Tibial nerve (tissue), 4 donors: ENCODE data around the gene ARHGEF28. TPM values are rescaled to one million over a fixed set of nuclear protein-coding genes. Genes with fewer than 3 reads are reported as not detected.

Experiments
- DNase-seq, 2 donors: peaks; one replicate each; pipeline ENCODE4 v3.0.0-alpha.2; 2019; ENCODE audit warnings: low spot score in 2 of 2
- H3K27ac ChIP-seq, 4 donors: fragments of 200-600 bp; sonication (generic) in 3 of 4; one replicate each; pipeline ENCODE4 v1.5.1; 2017 to 2019; ENCODE audit warnings: mild to moderate bottlenecking in 1 of 4
- H3K27me3 ChIP-seq, 2 donors: fragments of 200-600 bp; sonication (generic) in 1 of 2; one replicate each; pipeline versions ENCODE4 v1.5.1 to v1.6.0; 2017 to 2019
- H3K36me3 ChIP-seq, 3 donors: fragments of 200-600 bp; sonication (generic); one replicate each; pipeline ENCODE4 v1.5.1; 2018 to 2019
- H3K4me1 ChIP-seq, 4 donors: fragments of 200-600 bp; sonication (generic) in 3 of 4; one replicate each; pipeline ENCODE4 v1.5.1; 2017 to 2019
- H3K4me3 ChIP-seq, 4 donors: fragments of 200-600 bp; sonication (generic) in 3 of 4; one replicate each; pipeline ENCODE4 v1.5.1; 2017 to 2019; ENCODE audit warnings: mild to moderate bottlenecking in 1 of 4, moderate library complexity in 1 of 4
- H3K9me3 ChIP-seq, 4 donors: fragments of 200-600 bp; sonication (generic) in 3 of 4; one replicate each; pipeline ENCODE4 v1.5.1; 2017 to 2019
- EP300 ChIP-seq, 2 donors: sonication (generic); formaldehyde crosslinking; IDR thresholded peaks; one replicate each; pipeline ENCODE4 v1.6.1; 2017; ENCODE audit warnings: antibody characterized with exemption in 2 of 2, mild to moderate bottlenecking in 1 of 2
- POLR2A ChIP-seq, 2 donors: fragments of 450-650 bp; IDR thresholded peaks; one replicate each; pipeline ENCODE4 v1.6.1; 2017; ENCODE audit warnings: antibody characterized with exemption in 2 of 2, mild to moderate bottlenecking in 2 of 2, moderate library complexity in 2 of 2
- WGBS, 2 donors: methylation state at CpG; one replicate each; pipeline ENCODE4 v1.1.5; 2018; 5-methylcytosine and 5-hydroxymethylcytosine counted together
- total RNA-seq, 4 donors: library from RNA; depleted of rRNA; stranded (reverse); fragments of >200 nt; gene quantifications; one replicate each; pipeline ENCODE4 v1.1.0, GENCODE V29; 2016
- TF ChIP-seq, protein P1 (sequence below), 5 experiments: fragments of 200-600 bp in 3 of 5; fragments of 450-650 bp in 2 of 5; sonication (generic) in 3 of 5; IDR thresholded peaks; one replicate each; pipeline ENCODE4 v1.5.1; 2016 to 2019; ENCODE audit warnings: antibody characterized with exemption in 5 of 5, mild to moderate bottlenecking in 3 of 5, moderate library complexity in 2 of 5

The ARHGEF28 gene
- total RNA-seq, 4 donors from 2014 or later, result 66.0 to 83.9 (median 72.5) TPM

DNA sequence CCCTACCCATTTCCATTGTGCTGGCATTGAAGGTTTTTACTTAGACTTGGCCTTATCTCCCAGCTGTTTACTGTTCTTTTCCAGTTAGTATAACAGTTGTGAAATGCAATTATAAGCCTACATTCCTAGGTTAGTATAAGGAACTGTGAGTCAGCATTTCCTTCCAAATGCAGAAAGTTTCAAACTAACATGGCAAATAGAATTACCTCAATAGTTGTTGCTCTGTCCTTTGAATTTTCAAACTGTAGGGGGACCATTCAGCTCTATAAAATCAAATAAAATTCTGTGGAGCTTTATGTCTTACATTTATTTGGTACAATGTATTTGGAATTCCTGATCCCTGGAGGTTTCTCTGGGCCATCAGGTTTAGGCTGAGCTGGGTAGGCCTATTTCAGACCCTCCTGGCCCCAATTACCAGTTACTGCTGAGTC is 47.2 kb downstream of the ARHGEF28 start:
- Histone ChIP-seq H3K4me3 (no peak overlapping the region), H3K9me3 (no peaks in the 10 kb centered on the region), H3K36me3 (no peaks in the 10 kb centered on the region), H3K27ac (peak overlapping the region in 3 of 4 donors; percentile 26 to 73 (median 54)), H3K4me1 (peaks cover 9 to 50% (median 26%) of the 10 kb centered on the region in 4 donors), H3K27me3 (no peaks in the 10 kb centered on the region)
- no peak for DNase-seq
- no peak for TF ChIP-seq EP300 (IDR thresholded peaks at IDR 0.05)
- no peak for TF ChIP-seq POLR2A (IDR thresholded peaks at IDR 0.05)
- TF ChIP-seq, protein P1, sequence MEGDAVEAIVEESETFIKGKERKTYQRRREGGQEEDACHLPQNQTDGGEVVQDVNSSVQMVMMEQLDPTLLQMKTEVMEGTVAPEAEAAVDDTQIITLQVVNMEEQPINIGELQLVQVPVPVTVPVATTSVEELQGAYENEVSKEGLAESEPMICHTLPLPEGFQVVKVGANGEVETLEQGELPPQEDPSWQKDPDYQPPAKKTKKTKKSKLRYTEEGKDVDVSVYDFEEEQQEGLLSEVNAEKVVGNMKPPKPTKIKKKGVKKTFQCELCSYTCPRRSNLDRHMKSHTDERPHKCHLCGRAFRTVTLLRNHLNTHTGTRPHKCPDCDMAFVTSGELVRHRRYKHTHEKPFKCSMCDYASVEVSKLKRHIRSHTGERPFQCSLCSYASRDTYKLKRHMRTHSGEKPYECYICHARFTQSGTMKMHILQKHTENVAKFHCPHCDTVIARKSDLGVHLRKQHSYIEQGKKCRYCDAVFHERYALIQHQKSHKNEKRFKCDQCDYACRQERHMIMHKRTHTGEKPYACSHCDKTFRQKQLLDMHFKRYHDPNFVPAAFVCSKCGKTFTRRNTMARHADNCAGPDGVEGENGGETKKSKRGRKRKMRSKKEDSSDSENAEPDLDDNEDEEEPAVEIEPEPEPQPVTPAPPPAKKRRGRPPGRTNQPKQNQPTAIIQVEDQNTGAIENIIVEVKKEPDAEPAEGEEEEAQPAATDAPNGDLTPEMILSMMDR (IDR thresholded peaks at IDR 0.05), result no peak

DNA sequence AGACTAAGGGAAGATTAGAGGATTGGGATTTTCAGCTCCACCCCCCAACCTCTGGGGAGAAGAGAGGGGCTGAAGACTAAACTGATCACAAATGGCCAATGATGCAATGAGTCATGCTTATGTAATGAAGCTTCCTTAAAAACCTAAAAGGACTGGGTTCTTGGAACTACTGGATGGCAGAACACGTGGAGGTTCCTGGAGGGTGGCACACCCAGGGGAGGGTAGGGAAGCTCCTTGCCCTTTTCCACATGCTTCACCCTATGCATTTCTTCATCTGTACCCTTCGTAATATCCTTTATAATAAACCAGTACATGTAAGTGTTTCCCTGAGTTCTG is 48.6 kb downstream of the ARHGEF28 start:
- peak overlapping the region in 2 of 4 donors; percentile 26 to 73 for H3K27ac ChIP-seq
- no peaks in the 10 kb centered on the region for H3K27me3 ChIP-seq
- H3K4me3 ChIP-seq, result no peak overlapping the region
- H3K9me3 ChIP-seq, result no peaks in the 10 kb centered on the region
- TF ChIP-seq POLR2A (IDR thresholded peaks at IDR 0.05) (no peak), EP300 (IDR thresholded peaks at IDR 0.05) (no peak)
- TF ChIP-seq, protein P1 (IDR thresholded peaks at IDR 0.05), result no peak
- H3K4me1 ChIP-seq, result peaks cover 9 to 60% (median 27%) of the 10 kb centered on the region in 4 donors
- DNase-seq, result no peak
- 70 to 77% methylated on average over 2 of the region's 2 CpGs for WGBS, 2 donors
- H3K36me3 ChIP-seq, result no peaks in the 10 kb centered on the region

DNA sequence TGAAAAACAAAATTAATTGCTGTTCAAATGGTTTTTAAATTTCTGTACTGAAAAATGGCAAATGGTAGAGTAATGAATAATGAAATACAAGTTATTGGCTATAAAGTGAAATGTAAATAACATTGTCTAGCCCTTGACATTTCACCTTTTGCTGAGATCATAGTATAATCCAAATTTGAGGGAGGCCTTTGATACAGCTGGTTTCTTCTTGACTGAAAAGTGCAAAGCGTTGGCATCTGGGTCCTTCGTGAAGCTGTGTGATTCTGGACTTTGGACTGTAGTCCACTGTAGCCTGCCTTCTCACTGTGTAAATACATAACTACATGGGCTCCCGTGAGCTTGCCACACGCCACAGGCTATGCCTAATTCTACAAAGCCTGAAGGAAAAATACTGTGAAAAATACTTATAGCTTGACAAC is 52.3 kb downstream of the ARHGEF28 start:
- 58 to 67% methylated on average over 4 of the region's 4 CpGs for WGBS, 2 donors
- DNase-seq, result no peak
- Histone ChIP-seq H3K4me3 (no peak overlapping the region), H3K27ac (peak overlapping the region in 2 of 4 donors; percentile 36 to 56), H3K27me3 (no peaks in the 10 kb centered on the region), H3K36me3 (no peaks in the 10 kb centered on the region), H3K4me1 (peaks cover 9 to 53% (median 20%) of the 10 kb centered on the region in 4 donors), H3K9me3 (no peaks in the 10 kb centered on the region)
- TF ChIP-seq POLR2A (IDR thresholded peaks at IDR 0.05) (no peak), EP300 (IDR thresholded peaks at IDR 0.05) (no peak)
- TF ChIP-seq, protein P1 (IDR thresholded peaks at IDR 0.05), result no peak

DNA sequence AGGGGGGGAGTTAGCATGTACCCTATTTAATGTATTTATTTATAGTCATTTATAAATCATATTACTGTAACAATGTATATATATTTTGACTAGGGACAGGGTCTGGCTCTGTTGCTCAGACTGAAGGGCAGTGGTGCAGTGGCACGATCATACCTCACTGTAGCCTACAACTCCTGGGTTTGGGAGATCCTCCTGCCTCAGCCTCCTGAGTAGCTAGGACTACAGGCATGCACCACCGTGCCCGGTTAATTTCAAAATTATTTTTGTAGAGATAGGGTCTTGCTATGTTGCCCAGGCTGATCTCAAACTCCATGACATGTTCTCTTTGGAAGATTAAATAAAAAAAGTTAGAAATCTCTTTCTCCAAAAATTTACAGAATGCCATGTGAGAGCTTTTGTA is 52.8 kb downstream of the ARHGEF28 start:
- no peak for DNase-seq
- peak overlapping the region in 2 of 4 donors; percentile 36 to 56 for H3K27ac ChIP-seq

DNA sequence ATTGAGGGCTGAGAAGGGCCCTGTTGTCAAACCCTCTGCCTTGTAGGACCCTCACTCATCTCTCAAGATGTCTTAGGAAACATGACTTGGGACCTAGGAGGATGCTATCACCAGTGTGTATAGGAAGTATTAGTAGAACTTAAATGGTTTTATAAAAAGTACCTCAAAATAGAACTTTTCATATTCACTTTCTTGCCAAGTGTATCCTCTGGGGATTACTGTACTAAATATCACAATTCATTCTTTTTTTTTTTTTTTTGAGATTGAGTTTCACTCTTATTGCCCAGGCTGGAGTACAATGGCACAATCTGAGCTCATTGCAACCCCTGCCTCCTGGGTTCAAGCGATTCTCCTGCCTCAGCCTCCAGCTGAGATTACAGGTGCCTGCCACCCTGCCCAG is 56.2 kb downstream of the ARHGEF28 start:
- Histone ChIP-seq H3K36me3 (no peaks in the 10 kb centered on the region), H3K9me3 (no peaks in the 10 kb centered on the region), H3K27me3 (no peaks in the 10 kb centered on the region), H3K27ac (no peak overlapping the region), H3K4me1 (peaks cover 0 to 35% (median 2%) of the 10 kb centered on the region in 4 donors), H3K4me3 (no peak overlapping the region)
- DNase-seq, result no peak
- WGBS, 2 donors, result 76 to 93% methylated on average over 1 of the region's 1 CpG
- no peak for TF ChIP-seq POLR2A (IDR thresholded peaks at IDR 0.05)
- no peak for TF ChIP-seq EP300 (IDR thresholded peaks at IDR 0.05)
- TF ChIP-seq, protein P1 (IDR thresholded peaks at IDR 0.05), result no peak

More for the DNA sequence above, 52.8 kb downstream of the ARHGEF28 start:
- no peaks in the 10 kb centered on the region for H3K9me3 ChIP-seq
- H3K36me3 ChIP-seq, result no peaks in the 10 kb centered on the region
- TF ChIP-seq EP300 (IDR thresholded peaks at IDR 0.05), result no peak
- TF ChIP-seq POLR2A (IDR thresholded peaks at IDR 0.05), result no peak
- TF ChIP-seq, protein P1 (IDR thresholded peaks at IDR 0.05), result no peak
- H3K4me1 ChIP-seq, result peaks cover 9 to 51% (median 15%) of the 10 kb centered on the region in 4 donors
- no peak overlapping the region for H3K4me3 ChIP-seq
- 95 to 98% methylated on average over 3 of the region's 3 CpGs for WGBS, 2 donors
- no peaks in the 10 kb centered on the region for H3K27me3 ChIP-seq
